BJ (cell line): ENCODE measurements around the gene WDFY3. TPM values are rescaled to one million over a fixed set of nuclear protein-coding genes. Genes with fewer than 3 reads are reported as not detected.

Source experiments
- CTCF ChIA-PET: fragments of 350-600 bp; formaldehyde crosslinking; extraction: SDS; loops from one replicate; lab custom pipeline; 2021; ENCODE audit warnings: antibody characterized with exemption, inconsistent platforms; lab: Yijun Ruan, JAX
- POLR2A ChIA-PET: fragments of 300-600 bp; sonication (Branson Sonifier 250); formaldehyde crosslinking; extraction: SDS; loops from one replicate; lab custom pipeline; 2021; ENCODE audit warnings: antibody characterized with exemption; lab: Charles Lee
- DNase-seq: peaks from one replicate; pipeline ENCODE4 v3.0.0-alpha.2; 2011; ENCODE audit warnings: low read depth
- H3K27me3 ChIP-seq: 2 replicates; pipeline ENCODE4 v1.6.0; 2011; ENCODE audit warnings: low read length; ENCODE audit not compliant: control insufficient read depth, insufficient read depth
- H3K36me3 ChIP-seq: 2 replicates; pipeline ENCODE4 v1.5.1; 2011; ENCODE audit warnings: low read length; ENCODE audit not compliant: control insufficient read depth, insufficient read depth
- H3K4me3 ChIP-seq: 2 replicates; pipeline ENCODE4 v1.5.1; 2011; ENCODE audit warnings: low read depth, mild to moderate bottlenecking, control low read depth, low read length
- CTCF ChIP-seq: IDR thresholded peaks from 2 replicates; pipeline ENCODE4 v1.5.1; 2011; ENCODE audit warnings: low read depth, mild to moderate bottlenecking, control low read depth, inconsistent platforms, low read length, moderate library complexity; ENCODE audit not compliant: insufficient read depth
- polyA plus RNA-seq: library from polyadenylated mRNA; depleted of rRNA; stranded (reverse); fragments of >200 nt; gene quantifications from 2 replicates; pipeline ENCODE4 v1.2.3, GENCODE V29; 2011

The WDFY3 gene
- polyA plus RNA-seq, 1 experiment: 28.8 TPM

GRCh38 chr4:84968925-84969324 is 2.4 kb upstream of the WDFY3 start:
- no peak for TF ChIP-seq CTCF
- POLR2A ChIA-PET: no interaction called here
- H3K36me3 ChIP-seq: no peaks in the 10 kb centered on the region
- no peak overlapping the region for H3K4me3 ChIP-seq
- H3K27me3 ChIP-seq: no peaks in the 10 kb centered on the region
- CTCF ChIA-PET: no interaction called here
- DNase-seq: no peak

GRCh38 chr4:84967243-84967690 is 777 bp upstream of the WDFY3 start:
- ChIA-PET CTCF (interaction anchor here (0.9 to 2.2 kb wide), 3 partner anchors 186 to 217 kb away, joined by 3 to 17 read pairs (median 3); no protein-coding TSS in a partner anchor), POLR2A (interaction anchor here (0.5 kb wide), 1 partner anchor 19 kb away, joined by 4 read pairs; no protein-coding TSS in a partner anchor)
- H3K36me3 ChIP-seq: no peaks in the 10 kb centered on the region
- no peak for DNase-seq
- H3K4me3 ChIP-seq: peak overlapping the region; percentile 91
- no peak for TF ChIP-seq CTCF
- H3K27me3 ChIP-seq: no peaks in the 10 kb centered on the region

- H3K4me3 ChIP-seq: peak overlapping the region; percentile 91
- no peaks in the 10 kb centered on the region for H3K36me3 ChIP-seq
- H3K27me3 ChIP-seq: no peaks in the 10 kb centered on the region
- ChIA-PET CTCF (interaction anchor here (1.0 to 2.2 kb wide), 3 partner anchors 10 to 216 kb away, joined by 3 to 17 read pairs (median 3); no protein-coding TSS in a partner anchor), POLR2A (interaction anchor here (0.5 to 1.0 kb wide), 3 partner anchors 116 to 509 kb away, joined by 3 to 4 read pairs (median 3); partner anchors contain the start of gene ARHGAP24)
- no peak for TF ChIP-seq CTCF
- no peak for DNase-seq
These were observed 723 bp downstream of the WDFY3 start for GRCh38 chr4:84965553-84966381.

- CTCF ChIA-PET: interaction anchor here (0.7 kb wide), 1 partner anchor 215 kb away, joined by 3 read pairs; no protein-coding TSS in a partner anchor
These were observed 1.4 kb downstream of the WDFY3 start for GRCh38 chr4:84964995-84965552.

More at GRCh38 chr4:84964995-84965552, 1.4 kb downstream of the WDFY3 start:
- POLR2A ChIA-PET: no interaction called here
- peak overlapping the region; percentile 91 for H3K4me3 ChIP-seq
- H3K36me3 ChIP-seq: no peaks in the 10 kb centered on the region
- no peak for DNase-seq
- TF ChIP-seq CTCF: no peak
- no peaks in the 10 kb centered on the region for H3K27me3 ChIP-seq
